HG03095 (cell line): Measurements from ENCODE around the gene CHADL.
A peak's percentile ranks its signal among the peaks of the same experiment; 100 is the strongest.
"Not testable (repeated sequence)": the region's sequence is repeated elsewhere in the genome, so short reads cannot be mapped to it uniquely, and the experiment has no call there.

Source experiments
- ATAC-seq: cut with Tn5 transposase; IDR thresholded peaks from one replicate; pipeline ENCODE4 v1.9.1; 2021; ENCODE audit warnings: moderate library complexity; ENCODE audit not compliant: unreplicated experiment

CHADL gene

GRCh38 chr22:41240377-41241132 lies at the start of gene CHADL:
CHADL (minus strand) TSS chr22:41240931; CDS start chr22:41240881, 50 bp downstream.
- no peak for ATAC-seq

DNA sequence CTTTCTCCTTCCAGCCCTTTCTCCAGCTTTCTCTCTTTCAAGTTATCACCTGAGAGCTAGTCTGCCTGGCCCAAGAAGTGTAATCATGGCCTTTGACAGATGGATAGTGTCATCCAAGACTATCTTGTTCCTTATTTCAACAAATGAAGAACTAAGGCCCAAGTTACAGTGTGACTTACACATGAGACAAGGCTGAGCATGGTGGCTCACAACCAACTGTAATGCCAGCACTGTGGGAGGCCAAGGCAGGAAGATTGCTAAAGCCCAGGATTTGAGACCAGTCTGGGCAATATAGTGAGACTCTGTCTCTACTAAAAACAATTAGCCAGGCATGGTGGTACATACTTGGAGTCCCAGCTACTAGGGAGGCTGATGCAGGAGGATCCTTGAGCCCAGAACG lies 48.9 kb upstream of the CHADL start:
- no peak for ATAC-seq

DNA sequence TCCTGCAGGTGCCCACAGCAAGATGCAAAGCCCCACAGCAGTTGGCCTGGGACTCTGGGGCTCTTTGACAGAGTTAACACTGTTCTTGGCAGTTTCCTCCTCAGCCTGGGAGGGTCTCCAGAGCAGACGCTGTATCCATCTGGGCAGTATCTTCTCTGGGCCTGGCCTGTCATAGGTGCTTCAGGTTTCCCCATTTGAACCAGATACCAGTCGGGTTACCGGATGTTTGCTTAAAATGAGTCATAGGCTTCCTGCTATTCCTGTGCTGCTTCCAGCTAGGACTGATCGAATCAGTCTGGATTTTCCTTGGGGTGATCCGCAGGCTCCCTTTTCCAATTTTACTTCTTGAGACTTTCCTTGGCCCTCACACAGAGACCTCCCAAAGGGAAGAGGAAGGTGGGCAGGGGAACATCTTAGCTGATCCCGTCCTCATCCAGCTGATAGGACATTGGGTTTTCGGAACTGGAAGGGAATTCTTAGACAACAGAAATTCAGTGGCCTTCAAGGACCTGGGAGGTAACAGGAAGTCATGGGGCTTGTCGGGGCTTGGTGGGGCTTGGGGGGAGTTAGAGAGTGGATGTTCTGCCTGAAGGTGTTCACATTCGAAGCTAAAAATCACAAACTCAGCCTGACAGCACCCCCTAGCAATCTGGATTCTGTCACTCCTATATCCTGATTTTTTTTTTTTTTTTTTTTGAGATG lies 47.7 kb upstream of the CHADL start:
- no peak for ATAC-seq

GRCh38 chr22:41286639-41287091 lies 45.9 kb upstream of the CHADL start:
- peak; percentile 12 for ATAC-seq

DNA sequence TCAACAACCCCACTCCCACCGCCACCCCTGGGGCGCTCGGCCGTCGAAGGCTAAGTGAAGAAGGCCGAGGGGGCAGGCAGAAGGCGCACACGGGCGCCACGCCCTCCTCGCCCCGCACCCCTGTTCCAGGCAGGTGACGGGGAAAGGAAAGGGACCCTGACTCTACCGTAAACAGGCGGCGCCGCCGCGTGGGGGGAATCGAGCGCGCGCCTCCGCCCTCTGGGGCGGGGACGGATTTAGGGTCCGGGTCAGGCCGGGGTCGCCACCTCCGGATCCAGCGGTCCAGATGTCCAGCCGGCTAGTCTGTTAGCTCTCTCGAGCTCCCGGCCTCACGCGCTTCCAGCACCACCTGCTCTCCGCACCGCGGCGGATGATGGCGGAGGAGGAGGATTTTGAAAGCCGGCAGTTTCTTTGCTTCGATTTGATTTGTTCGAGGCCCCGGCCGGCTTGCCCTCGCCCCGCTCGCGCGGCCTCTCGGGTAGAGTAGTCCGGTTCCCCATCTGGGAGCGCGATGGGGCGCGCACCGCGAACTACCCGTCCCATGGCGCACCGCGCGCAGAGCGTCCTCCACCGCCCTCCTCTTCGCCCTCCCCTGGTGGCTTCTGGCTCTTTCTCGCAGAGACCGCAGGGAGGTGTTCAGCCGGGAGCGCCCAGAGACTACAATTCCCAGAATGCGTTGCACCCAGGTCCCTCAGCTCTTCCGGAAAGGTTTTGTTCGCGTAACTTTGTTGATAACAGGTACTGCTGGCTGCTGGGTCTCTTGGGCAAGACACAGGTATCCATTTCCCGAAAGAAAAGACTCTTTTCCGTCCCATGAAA lies 45.3 kb upstream of the CHADL start, which contains the start of gene RANGAP1:
Gene RANGAP1, minus strand, starts transcription at position 368 of the 819 bp plus-strand sequence. CDS start 5,143 bp downstream, outside the sequence.
- peak; percentile 91 for ATAC-seq

DNA sequence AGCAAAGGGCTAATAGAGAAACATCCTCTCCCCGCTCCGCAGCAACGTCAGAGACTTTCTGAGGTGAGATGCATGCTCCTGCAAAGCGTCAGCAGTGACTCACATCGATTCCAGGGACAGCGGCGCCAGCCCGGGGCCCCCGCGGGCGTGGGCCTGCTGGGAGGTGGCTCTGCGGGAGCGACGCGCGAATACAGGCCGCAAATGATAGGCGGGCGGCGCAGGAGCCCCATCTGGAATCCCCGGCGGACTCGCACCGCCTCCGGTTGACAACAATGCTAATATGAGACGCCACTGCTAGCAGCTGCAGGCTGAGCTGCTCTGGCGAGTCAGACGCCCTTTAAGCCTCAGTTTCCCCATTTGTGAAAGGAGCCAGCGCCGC lies 44.7 kb upstream of the CHADL start:
- peak; percentile 15 for ATAC-seq

GRCh38 chr22:41284465-41284864 lies 43.7 kb upstream of the CHADL start:
- ATAC-seq, result no peak

DNA sequence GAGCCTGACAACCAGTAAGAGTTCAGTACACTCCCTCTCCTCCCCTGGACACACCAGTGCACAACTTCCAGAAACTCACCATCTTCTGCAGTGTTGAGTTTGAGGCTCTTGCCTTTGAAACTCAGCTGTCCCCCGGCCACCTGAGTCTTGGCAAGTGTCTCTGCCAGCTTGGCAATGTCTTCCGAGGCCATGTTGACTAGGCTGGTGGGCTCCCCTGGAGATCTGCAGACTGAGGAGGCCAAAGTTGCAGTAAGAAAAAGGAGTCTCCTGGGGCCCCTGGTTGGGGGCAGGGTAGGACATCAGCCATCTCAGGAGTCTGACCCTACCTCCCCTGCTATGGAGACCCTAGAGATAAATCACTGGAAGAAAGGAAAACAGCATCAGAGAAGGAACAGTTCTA lies 40.1 kb upstream of the CHADL start:
- ATAC-seq, result no peak

DNA sequence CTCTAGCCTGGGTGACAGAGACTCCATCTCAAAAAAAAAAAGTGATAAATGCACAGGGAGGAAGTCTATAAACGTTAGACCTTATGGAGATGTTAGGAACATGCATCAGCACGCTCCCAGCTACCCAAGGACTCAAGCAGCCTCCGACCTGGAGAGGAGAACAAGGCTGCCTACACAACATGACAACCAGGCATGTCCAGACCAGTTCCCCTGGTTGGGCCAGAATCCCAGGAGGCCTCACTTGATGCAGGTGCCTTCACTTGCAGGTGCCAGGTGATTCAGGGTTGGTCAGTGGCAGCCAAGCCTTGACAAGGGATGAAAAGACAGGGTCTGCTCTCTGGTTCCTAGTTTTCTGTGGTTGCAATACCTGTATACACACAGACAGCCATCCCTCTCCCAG lies 39.3 kb upstream of the CHADL start:
- ATAC-seq, result no peak

DNA sequence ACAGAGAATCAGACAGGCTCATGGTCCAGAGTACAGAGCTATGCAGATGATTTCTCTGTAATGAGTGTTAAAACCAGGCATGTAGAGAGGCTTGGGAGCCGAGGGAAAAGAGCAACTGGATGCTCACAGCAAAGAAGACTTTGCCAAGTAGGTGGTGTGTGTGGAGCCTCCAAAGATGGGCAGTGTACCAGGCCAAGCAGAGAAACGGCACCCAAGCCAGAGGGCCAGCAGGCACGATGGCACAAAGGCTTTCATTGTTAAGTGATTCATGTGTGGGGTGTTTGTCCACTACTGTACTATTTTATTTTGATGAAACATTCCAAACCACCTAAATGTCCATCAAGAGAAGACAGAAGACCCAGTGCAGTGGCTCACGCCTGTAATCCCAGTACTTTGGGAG lies 34.1 kb upstream of the CHADL start:
- no peak for ATAC-seq

DNA sequence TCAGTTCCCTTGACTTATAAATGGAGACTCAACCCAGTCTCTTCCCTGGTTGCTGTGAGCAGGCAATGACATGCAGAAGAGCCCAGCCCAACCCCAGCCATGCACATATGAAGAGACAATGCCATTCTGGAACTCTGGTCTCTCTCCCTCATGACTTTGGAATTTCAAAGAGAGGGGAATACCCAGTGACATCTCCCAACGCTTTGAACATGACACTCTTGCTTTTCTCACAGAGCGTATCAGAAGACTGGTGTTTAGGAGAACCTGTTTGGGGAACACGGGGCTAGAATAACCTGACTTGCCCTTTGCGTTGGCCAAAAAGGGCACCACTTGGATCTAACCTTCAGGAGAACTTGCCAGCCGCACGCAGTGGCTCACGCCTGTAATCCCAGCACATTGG lies 32.4 kb upstream of the CHADL start:
- ATAC-seq, result no peak

GRCh38 chr22:41271787-41272186 lies 31.1 kb upstream of the CHADL start:
- no peak for ATAC-seq

- no peak for ATAC-seq
Observed at GRCh38 chr22:41267958-41268357, 27.2 kb upstream of the CHADL start.

GRCh38 chr22:41264408-41264941 lies 23.7 kb upstream of the CHADL start:
- ATAC-seq, result no peak

- ATAC-seq, result no peak
Observed at GRCh38 chr22:41263704-41264103, 23.0 kb upstream of the CHADL start.

- no peak for ATAC-seq
Observed at GRCh38 chr22:41262250-41262765, 21.6 kb upstream of the CHADL start.

DNA sequence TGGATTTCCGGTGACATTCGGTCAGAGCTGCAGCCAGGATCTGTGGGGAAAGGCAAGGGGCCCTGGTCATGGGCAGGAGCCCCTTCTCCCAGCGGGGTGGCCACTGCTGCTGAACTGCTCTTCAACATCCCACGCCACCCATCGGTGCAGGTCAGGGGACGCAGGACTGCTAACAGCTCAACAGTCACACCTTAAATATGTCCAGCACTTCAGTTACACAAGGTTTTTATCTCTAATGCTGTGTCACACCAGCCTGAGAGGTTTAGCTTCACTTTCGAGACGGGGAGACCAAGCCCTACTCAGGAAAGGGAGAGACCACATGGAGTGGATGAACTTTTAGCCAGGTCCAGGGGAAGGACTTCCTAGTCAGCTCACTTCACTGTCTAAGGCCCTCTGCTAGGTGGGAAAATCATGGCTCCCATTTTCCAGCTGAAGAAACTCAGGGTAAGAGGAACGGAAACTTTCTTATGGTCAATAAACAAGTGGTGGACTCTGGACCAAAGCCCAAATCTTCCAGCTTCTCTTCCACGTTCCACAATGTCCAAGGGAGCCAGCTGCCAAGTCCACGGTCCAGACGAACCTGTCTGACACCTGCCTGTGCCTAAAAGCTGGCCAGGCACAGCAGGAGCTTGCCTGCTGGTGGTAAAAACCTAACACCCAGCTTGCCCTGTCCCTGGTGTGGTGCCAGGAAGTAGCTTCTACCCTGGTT lies 21.0 kb upstream of the CHADL start:
- no peak for ATAC-seq

GRCh38 chr22:41260871-41261270 lies 20.1 kb upstream of the CHADL start:
- no peak for ATAC-seq

- not testable (repeated sequence) for ATAC-seq
Observed at GRCh38 chr22:41259756-41260155, 19.0 kb upstream of the CHADL start.

DNA sequence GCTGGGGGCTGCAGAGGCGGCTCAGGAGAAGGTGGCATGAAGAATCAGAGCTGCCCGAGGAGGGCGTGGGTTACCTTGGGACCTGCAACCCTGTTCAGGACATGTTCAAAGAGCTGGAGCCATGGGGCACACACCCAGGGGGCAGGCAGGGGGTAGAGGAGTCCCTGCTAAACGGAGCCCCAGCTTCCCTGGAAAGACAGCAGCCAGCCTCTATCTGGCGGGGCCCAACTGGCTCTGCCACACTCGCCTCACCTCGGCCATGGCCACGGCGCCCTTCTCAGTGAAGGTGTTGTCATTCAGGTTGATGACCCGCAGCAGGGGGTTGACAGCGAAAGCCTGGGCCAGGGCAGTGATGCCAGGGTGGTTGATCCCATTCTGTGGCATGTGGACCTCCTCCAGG lies 17.0 kb upstream of the CHADL start:
- ATAC-seq, result no peak
